HepG2 (cell line): ENCODE data around the gene PLEKHS1. TPM values are rescaled to one million over a fixed set of nuclear protein-coding genes. Genes with fewer than 3 reads are reported as not detected.

ENCODE experiments used
- ATAC-seq: fragments of 200-7000 bp; cut with Tn5 transposase; 3 replicates; pipeline ENCODE4 v1.9.1; 2020; ENCODE audit warnings: mild to moderate bottlenecking, moderate library complexity
- BruUV-seq: library from RNA; stranded (reverse); fragments of 400-500 nt; replicated peaks from 2 replicates; lab custom pipeline; 2021; lab: Mats Ljungman, UMichigan
- CTCF ChIA-PET: fragments of 300-600 bp; formaldehyde crosslinking; extraction: SDS; loops from one replicate; lab custom pipeline; 2021; ENCODE audit warnings: low total read pairs, inconsistent platforms, low intra/inter-chr PET ratio; lab: Yijun Ruan, JAX
- POLR2A ChIA-PET: fragments of 350-600 bp; sonication (Branson Sonifier 250); formaldehyde crosslinking; loops from one replicate; lab custom pipeline; 2020; ENCODE audit warnings: antibody characterized with exemption, inconsistent platforms; lab: Yijun Ruan, JAX
- DNase-seq: peaks from one replicate; pipeline ENCODE4 v3.0.0-alpha.2; 2015; ENCODE audit warnings: low spot score
- FAIRE-seq: peaks from 3 replicates; lab custom pipeline; 2011; peaks lifted over from hg19 to GRCh38; lab: Jason Lieb, UNC
- H2AFZ ChIP-seq: one replicate; pipeline ENCODE4 v1.6.1; 2011; ENCODE audit warnings: low read length, inconsistent platforms
- H3K27ac ChIP-seq: fragments of 300-600 bp; 3 replicates; pipeline ENCODE4 v1.8.0; 2011; ENCODE audit warnings: mixed run types, mild to moderate bottlenecking, mixed read lengths, low read length, inconsistent platforms; ENCODE audit not compliant: insufficient read depth; ENCODE audit errors: extremely low read length
- H3K27me3 ChIP-seq, 2 experiments: fragments of 200-600 bp in 1 of 2; 2 replicates in 1 of 2; 3 replicates in 1 of 2; pipeline versions ENCODE4 v1.6.0 to v1.8.0; 2011; ENCODE audit warnings: low read length in 2 of 2, mild to moderate bottlenecking in 2 of 2, moderate library complexity in 2 of 2, inconsistent platforms in 1 of 2; ENCODE audit not compliant: insufficient read depth in 2 of 2, control insufficient read depth in 1 of 2
- H3K36me3 ChIP-seq, 2 experiments: fragments of 200-600 bp in 1 of 2; replicated peaks in 1 of 2; 2 replicates in 1 of 2; 3 replicates in 1 of 2; pipeline versions ENCODE4 v1.5.1 to v1.8.0; 2011; ENCODE audit warnings: low read length in 2 of 2, inconsistent platforms in 1 of 2; ENCODE audit not compliant: insufficient read depth in 2 of 2, control insufficient read depth in 1 of 2
- H3K4me1 ChIP-seq: 2 replicates; pipeline ENCODE4 v1.5.1; 2012; ENCODE audit warnings: low read length, inconsistent platforms; ENCODE audit not compliant: insufficient read depth
- H3K4me2 ChIP-seq: 2 replicates; pipeline ENCODE4 v1.6.0; 2011; ENCODE audit warnings: low read depth, low read length, inconsistent platforms
- H3K4me3 ChIP-seq, 3 experiments: fragments of 200-600 bp in 1 of 3; sonication (generic), shearing (Covaris generic) in 1 of 3; replicated peaks in 1 of 3; 2 replicates each; pipeline ENCODE4 v1.5.1; 2011 to 2016; ENCODE audit warnings: low read length in 3 of 3, inconsistent platforms in 2 of 3, low read depth in 2 of 3, mild to moderate bottlenecking in 2 of 3, control low read depth in 1 of 3, mixed read lengths in 1 of 3; ENCODE audit not compliant: insufficient read depth in 1 of 3
- H3K79me2 ChIP-seq: one replicate; pipeline ENCODE4 v1.6.1; 2011; ENCODE audit warnings: low read length, inconsistent platforms; ENCODE audit not compliant: insufficient read depth
- H3K9ac ChIP-seq: 2 replicates; pipeline ENCODE4 v1.6.0; 2011; ENCODE audit warnings: mild to moderate bottlenecking, low read depth, low read length, inconsistent platforms; ENCODE audit not compliant: insufficient read depth
- H3K9me3 ChIP-seq: 2 replicates; pipeline ENCODE4 v1.5.1; 2012; ENCODE audit warnings: mild to moderate bottlenecking, low read length
- H4K20me1 ChIP-seq: 2 replicates; pipeline ENCODE4 v1.6.0; 2011; ENCODE audit warnings: inconsistent platforms, mild to moderate bottlenecking, low read length, moderate library complexity; ENCODE audit not compliant: insufficient read depth
- CTCF ChIP-seq: sonication (generic); formaldehyde crosslinking; IDR thresholded peaks from 2 replicates; pipeline ENCODE4 v1.5.0; 2020; ENCODE audit warnings: mild to moderate bottlenecking, missing genetic modification reagents, moderate library complexity
- GABPA ChIP-seq, 2 experiments: IDR thresholded peaks; 2 replicates each; pipeline ENCODE4 v1.6.1; 2011 to 2016; ENCODE audit warnings: low read depth in 2 of 2, low read length in 1 of 2, missing biosample characterization in 1 of 2, missing genetic modification characterization in 1 of 2
- HNRNPK ChIP-seq: fragments of 200-400 bp; formaldehyde crosslinking; IDR thresholded peaks from 2 replicates; pipeline ENCODE4 v1.6.1; 2018; ENCODE audit warnings: low read length, low read depth, moderate library complexity, mild to moderate bottlenecking; ENCODE audit not compliant: poor library complexity, severe bottlenecking
- STAG1 ChIP-seq: sonication (generic); formaldehyde crosslinking; IDR thresholded peaks from 2 replicates; pipeline ENCODE4 v1.4.0; 2020; ENCODE audit warnings: missing genetic modification reagents
- ZNF343 ChIP-seq: sonication (generic); formaldehyde crosslinking; IDR thresholded peaks from 2 replicates; pipeline ENCODE4 v1.4.0; 2020; ENCODE audit warnings: mild to moderate bottlenecking, missing genetic modification reagents
- WGBS: methylation state at CpG from one replicate; pipeline ENCODE4 v1.1.6; 2017; ENCODE audit warnings: low lambda C conversion rate; 5-methylcytosine and 5-hydroxymethylcytosine counted together
- in situ Hi-C: cut with HindIII; loops from 2 replicates; pipeline ENCODE4 v1.10.0; 2017; ENCODE audit warnings: low pct_unique_long_range_greater_than_20kb; ENCODE audit not compliant: extremely low pct_ligation_motif_present
- intact Hi-C: fragments of 100-400 bp; cut with micrococcal nuclease; formaldehyde crosslinking; loops from one replicate; pipeline ENCODE4 v1.10.0; 2022; ENCODE audit not compliant: unreplicated experiment
- polyA plus RNA-seq, 8 experiments: library from polyadenylated mRNA; depleted of rRNA in 3 of 8; stranded (reverse) in 7 of 8; unstranded in 1 of 8; fragments of >200 nt; fragmentation: Illumina TruSeq in 4 of 8; extraction: Trizol in 4 of 8; gene quantifications; 2 replicates each; pipeline versions ENCODE4 v1.2.1 to v1.2.3, GENCODE V29; 2011 to 2016; ENCODE audit warnings: low read depth in 4 of 8, missing spikeins in 1 of 8, mixed read lengths in 1 of 8; ENCODE audit not compliant: insufficient read depth in 1 of 8
- total RNA-seq, 5 experiments: library from RNA; depleted of rRNA; stranded (reverse); fragments of >200 nt; fragmentation: Illumina TruSeq; extraction: Trizol; gene quantifications; 2 replicates each; pipeline ENCODE4 v1.2.3, GENCODE V29; 2016; ENCODE audit warnings: low read depth in 1 of 5
- TF ChIP-seq, protein P1 (sequence below): fragments of 450-650 bp; IDR thresholded peaks from 2 replicates; pipeline ENCODE4 v1.6.1; 2017; ENCODE audit warnings: mild to moderate bottlenecking

The PLEKHS1 gene
- total and polyA plus RNA-seq, 2 of the 13 experiments (the other 11 are each of a cell fraction or from before 2014, with no cell fraction given) = not detected

- TF ChIP-seq CTCF (CRISPR knock-in tag) (peak; percentile 48), HNRNPK (peak; percentile 45), STAG1 (CRISPR knock-in tag) (peak; percentile 43; the same call in 1 of the 2 replicates), ZNF343 (CRISPR knock-in tag) (no peak)
These were observed 29.3 kb downstream of the PLEKHS1 start (continued) for GRCh38 chr10:113780681-113781250.

DNA sequence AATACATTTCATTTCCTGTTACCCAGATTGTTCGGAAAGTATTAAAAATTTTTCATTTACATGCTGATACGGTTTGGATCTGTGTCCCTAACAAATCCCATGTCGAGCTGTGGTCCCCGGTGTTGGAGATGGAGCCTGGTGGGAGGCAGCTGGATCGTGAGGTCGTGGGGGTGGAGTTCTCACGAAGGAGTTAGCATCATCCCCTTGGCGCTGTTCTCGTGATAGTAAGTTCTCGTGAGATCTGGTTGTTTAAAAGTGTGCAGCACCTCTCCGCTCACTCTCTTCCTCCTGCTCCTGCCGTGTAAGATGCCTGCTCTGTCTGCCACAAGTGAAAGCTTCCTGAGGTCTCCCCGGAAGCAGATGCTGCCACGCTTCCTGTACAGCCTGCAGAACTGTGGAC, 30.9 kb downstream of the PLEKHS1 start:
- WGBS = 50% methylated on average over 14 of the region's 14 CpGs
- FAIRE-seq (no peak), ATAC-seq (no peak), DNase-seq (no peak)
- Histone ChIP-seq H3K36me3 (no peaks in the 10 kb centered on the region), H3K4me3 (no peak overlapping the region), H4K20me1 (no peaks in the 10 kb centered on the region), H3K9ac (no peak overlapping the region), H2AFZ (no peak overlapping the region), H3K4me2 (no peak overlapping the region), H3K4me1 (no peaks in the 10 kb centered on the region), H3K9me3 (no peaks in the 10 kb centered on the region), H3K79me2 (no peaks in the 10 kb centered on the region), H3K27ac (no peak overlapping the region), H3K27me3 (0 out of 5 replicates have a peak, but pooled peaks cover 0 to 3% of the 10 kb centered on the region in 2 experiments)
- in situ Hi-C loops (no loop called here), intact Hi-C loops (no loop called here)
- CTCF ChIA-PET = no interaction called here
- POLR2A ChIA-PET = no interaction called here
- TF ChIP-seq, protein P1, sequence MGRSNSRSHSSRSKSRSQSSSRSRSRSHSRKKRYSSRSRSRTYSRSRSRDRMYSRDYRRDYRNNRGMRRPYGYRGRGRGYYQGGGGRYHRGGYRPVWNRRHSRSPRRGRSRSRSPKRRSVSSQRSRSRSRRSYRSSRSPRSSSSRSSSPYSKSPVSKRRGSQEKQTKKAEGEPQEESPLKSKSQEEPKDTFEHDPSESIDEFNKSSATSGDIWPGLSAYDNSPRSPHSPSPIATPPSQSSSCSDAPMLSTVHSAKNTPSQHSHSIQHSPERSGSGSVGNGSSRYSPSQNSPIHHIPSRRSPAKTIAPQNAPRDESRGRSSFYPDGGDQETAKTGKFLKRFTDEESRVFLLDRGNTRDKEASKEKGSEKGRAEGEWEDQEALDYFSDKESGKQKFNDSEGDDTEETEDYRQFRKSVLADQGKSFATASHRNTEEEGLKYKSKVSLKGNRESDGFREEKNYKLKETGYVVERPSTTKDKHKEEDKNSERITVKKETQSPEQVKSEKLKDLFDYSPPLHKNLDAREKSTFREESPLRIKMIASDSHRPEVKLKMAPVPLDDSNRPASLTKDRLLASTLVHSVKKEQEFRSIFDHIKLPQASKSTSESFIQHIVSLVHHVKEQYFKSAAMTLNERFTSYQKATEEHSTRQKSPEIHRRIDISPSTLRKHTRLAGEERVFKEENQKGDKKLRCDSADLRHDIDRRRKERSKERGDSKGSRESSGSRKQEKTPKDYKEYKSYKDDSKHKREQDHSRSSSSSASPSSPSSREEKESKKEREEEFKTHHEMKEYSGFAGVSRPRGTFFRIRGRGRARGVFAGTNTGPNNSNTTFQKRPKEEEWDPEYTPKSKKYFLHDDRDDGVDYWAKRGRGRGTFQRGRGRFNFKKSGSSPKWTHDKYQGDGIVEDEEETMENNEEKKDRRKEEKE = no peak
- TF ChIP-seq GABPA (IDR thresholded peaks at IDR 0.05; ENCODE audit: low read depth, low read length) (no peak), GABPA (CRISPR knock-in tag; IDR thresholded peaks at IDR 0.05; ENCODE audit: low read depth) (0 out of 2 replicates have a peak, but pooled peaks have one; percentile 27)
- BruUV-seq = no TSS peak
